MV-4-11 (cell line): ENCODE results near the gene MGA.
"Not testable (repeated sequence)": the region's sequence is repeated elsewhere in the genome, so short reads cannot be mapped to it uniquely, and the experiment has no call there.

Experiments used
- DNase-seq: peaks from one replicate; lab custom pipeline; 2025; lab: John Stamatoyannopoulos, UW

The MGA gene

GRCh38 chr15:41716864-41717263, 56.7 kb downstream of the MGA start:
- DNase-seq, result no peak

GRCh38 chr15:41727143-41727542, 66.9 kb downstream of the MGA start:
- no peak for DNase-seq

- DNase-seq, result peak; percentile 26
Measured at GRCh38 chr15:41728061-41728460, 67.9 kb downstream of the MGA start.

- peak; percentile 97 for DNase-seq
Measured at GRCh38 chr15:41730543-41730942, 70.3 kb downstream of the MGA start.

- DNase-seq, result no peak
Measured at GRCh38 chr15:41732483-41732882, 72.3 kb downstream of the MGA start.

- no peak for DNase-seq
Measured at GRCh38 chr15:41734079-41734478, 73.9 kb downstream of the MGA start.

- no peak for DNase-seq
Measured at GRCh38 chr15:41735046-41735445, 74.8 kb downstream of the MGA start.

- DNase-seq, result not testable (repeated sequence)
Measured at GRCh38 chr15:41735492-41735891, 75.3 kb downstream of the MGA start.

- no peak for DNase-seq
Measured at GRCh38 chr15:41746802-41747201, 86.6 kb downstream of the MGA start.

- no peak for DNase-seq
Measured at GRCh38 chr15:41756198-41756597, 96.0 kb downstream of the MGA start.

- peak; percentile 81 for DNase-seq
Measured at GRCh38 chr15:41772720-41773331, 112.6 kb downstream of the MGA start.

GRCh38 chr15:41773332-41773728, 113.1 kb downstream of the MGA start:
- no peak for DNase-seq

GRCh38 chr15:41773729-41774061, 113.5 kb downstream of the MGA start:
- DNase-seq, result no peak

GRCh38 chr15:41774062-41774881, 114.1 kb downstream of the MGA start, which contains the start of gene MAPKBP1:
Gene MAPKBP1 (plus strand): TSS chr15:41774484. CDS start chr15:41775276, 792 bp downstream.
- DNase-seq, result peak; percentile 100

GRCh38 chr15:41774882-41775417, 114.7 kb downstream of the MGA start:
- DNase-seq, result no peak

GRCh38 chr15:41775651-41776050, 115.4 kb downstream of the MGA start:
- no peak for DNase-seq

- DNase-seq, result no peak
Measured at GRCh38 chr15:41777421-41777973, 117.3 kb downstream of the MGA start.

GRCh38 chr15:41778521-41778920, 118.3 kb downstream of the MGA start:
- DNase-seq, result no peak

GRCh38 chr15:41779662-41780157, 119.5 kb downstream of the MGA start:
- DNase-seq, result no peak

GRCh38 chr15:41780266-41780665, 120.1 kb downstream of the MGA start:
- no peak for DNase-seq

GRCh38 chr15:41780727-41781126, 120.5 kb downstream of the MGA start:
- no peak for DNase-seq

GRCh38 chr15:41782371-41783282, 122.4 kb downstream of the MGA start:
- DNase-seq, result peak; percentile 53
